GM21825 (cell line): ENCODE data around the gene C1QTNF9.
"Not testable (repeated sequence)": the region's sequence is repeated elsewhere in the genome, so short reads cannot be mapped to it uniquely, and the experiment has no call there.

Source experiments
- ATAC-seq: cut with Tn5 transposase; IDR thresholded peaks from one replicate; pipeline ENCODE4 v1.9.1; 2021; ENCODE audit warnings: mild to moderate bottlenecking, moderate library complexity; ENCODE audit not compliant: unreplicated experiment

Gene C1QTNF9

GRCh38 chr13:24281188-24282008 is 28.0 kb upstream of the C1QTNF9 start:
- no peak for ATAC-seq

- ATAC-seq: no peak
Observed at GRCh38 chr13:24282256-24282655, 27.1 kb upstream of the C1QTNF9 start.

- ATAC-seq: no peak
Observed at GRCh38 chr13:24284889-24285565, 24.4 kb upstream of the C1QTNF9 start.

- no peak for ATAC-seq
Observed at GRCh38 chr13:24286624-24287023, 22.8 kb upstream of the C1QTNF9 start.

- no peak for ATAC-seq
Observed at GRCh38 chr13:24287748-24288287, 21.6 kb upstream of the C1QTNF9 start.

GRCh38 chr13:24288870-24289269 is 20.5 kb upstream of the C1QTNF9 start:
- ATAC-seq: no peak

- ATAC-seq: no peak
Observed at GRCh38 chr13:24290280-24290932, 19.0 kb upstream of the C1QTNF9 start.

GRCh38 chr13:24292481-24292880 is 16.9 kb upstream of the C1QTNF9 start:
- ATAC-seq: no peak

GRCh38 chr13:24293746-24294145 is 15.6 kb upstream of the C1QTNF9 start:
- ATAC-seq: no peak

- no peak for ATAC-seq
Observed at GRCh38 chr13:24299488-24300114, 9.8 kb upstream of the C1QTNF9 start.

- no peak for ATAC-seq
Observed at GRCh38 chr13:24301434-24301833, 7.9 kb upstream of the C1QTNF9 start.

GRCh38 chr13:24301911-24302310 is 7.5 kb upstream of the C1QTNF9 start:
- no peak for ATAC-seq

GRCh38 chr13:24304620-24305019 is 4.8 kb upstream of the C1QTNF9 start:
- ATAC-seq: no peak

GRCh38 chr13:24306632-24307031 is 2.7 kb upstream of the C1QTNF9 start:
- no peak for ATAC-seq

GRCh38 chr13:24307211-24308067 is 1.9 kb upstream of the C1QTNF9 start:
- ATAC-seq: no peak

- ATAC-seq: no peak
Observed at GRCh38 chr13:24308068-24308445, 1.3 kb upstream of the C1QTNF9 start.

GRCh38 chr13:24308488-24309020 is 826 bp upstream of the C1QTNF9 start:
- no peak for ATAC-seq

GRCh38 chr13:24313439-24313838 is 4.1 kb downstream of the C1QTNF9 start:
- ATAC-seq: no peak

GRCh38 chr13:24317835-24318234 is 8.5 kb downstream of the C1QTNF9 start:
- not testable (repeated sequence) for ATAC-seq

- ATAC-seq: not testable (repeated sequence)
Observed at GRCh38 chr13:24318878-24319277, 9.5 kb downstream of the C1QTNF9 start.
